Brain microvascular endothelial cell (primary cell): Measurements from ENCODE around the gene ADD3.

Experiments used
- DNase-seq: peaks from one replicate; pipeline ENCODE4 v3.0.0-alpha.2; 2020
- H3K27ac ChIP-seq: fragments of 250-450 bp; sonication (Bioruptor Pico); 2 replicates; pipeline ENCODE4 v1.5.1; 2020; ENCODE audit warnings: mild to moderate bottlenecking, moderate library complexity
- H3K27me3 ChIP-seq: fragments of 250-450 bp; sonication (Bioruptor Pico); replicated peaks from 2 replicates; pipeline ENCODE4 v1.5.1; 2020; ENCODE audit warnings: mild to moderate bottlenecking
- H3K36me3 ChIP-seq: fragments of 250-450 bp; sonication (Bioruptor Pico); replicated peaks from 2 replicates; pipeline ENCODE4 v1.5.1; 2020; ENCODE audit warnings: mild to moderate bottlenecking
- H3K4me3 ChIP-seq: 2 replicates; pipeline ENCODE4 v1.5.1; 2011; ENCODE audit warnings: low read depth, mild to moderate bottlenecking, control low read depth, low read length, moderate library complexity
- in situ Hi-C: cut with HindIII; loops from 2 replicates; pipeline ENCODE4 v1.10.0; 2017; ENCODE audit warnings: low sequenced_read_pairs, low pct_ligation_motif_present
- TF ChIP-seq, protein P1 (sequence below): IDR thresholded peaks from 2 replicates; pipeline ENCODE4 v1.5.1; 2011; ENCODE audit warnings: low read depth, mild to moderate bottlenecking, moderate library complexity, low read length, control low read depth, inconsistent platforms; ENCODE audit errors: missing control alignments

The ADD3 gene

DNA sequence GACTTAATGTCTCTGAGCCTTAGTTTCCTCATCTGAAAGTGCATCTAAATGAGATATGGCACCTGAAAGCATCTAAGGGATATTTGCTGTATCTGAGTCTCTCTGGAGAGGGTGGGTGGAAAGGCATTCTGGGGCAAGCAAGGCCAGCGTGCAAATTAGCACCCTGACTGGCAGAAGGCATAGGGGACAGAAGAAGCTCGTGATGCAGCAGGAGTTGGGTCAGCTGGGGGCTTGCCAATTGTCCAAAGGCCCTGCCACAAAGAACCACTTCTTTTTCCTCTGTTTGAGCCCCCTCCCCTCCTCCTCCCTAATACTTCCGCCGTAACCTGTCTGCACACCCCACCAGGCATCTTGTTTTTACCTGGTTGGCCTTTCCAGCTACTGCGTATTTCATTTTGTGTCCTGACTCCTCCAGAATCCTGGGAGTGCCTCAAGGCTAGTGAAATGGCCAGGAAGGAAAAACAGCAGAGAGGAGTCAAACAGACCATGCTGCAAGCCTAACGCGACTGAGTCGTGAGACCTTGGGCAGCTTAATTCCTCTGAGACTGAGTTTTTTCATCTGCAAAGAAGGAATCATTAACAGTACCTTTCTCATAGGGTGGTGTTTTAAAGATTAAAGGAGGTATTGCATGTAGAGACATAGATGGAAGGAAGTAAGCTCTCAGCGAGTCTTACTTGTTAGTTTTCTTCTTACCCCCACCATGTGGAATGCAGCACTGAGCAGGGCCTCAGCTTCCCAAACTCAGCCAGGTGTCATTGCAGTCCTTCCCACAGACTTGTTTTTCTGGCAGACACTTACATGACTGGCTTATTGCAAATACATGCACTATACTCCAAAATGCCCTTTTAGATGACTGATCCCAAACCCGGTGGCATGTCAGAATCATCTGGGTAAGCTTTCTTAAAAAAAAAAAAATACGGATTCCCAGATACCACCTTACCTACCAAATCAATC, 150.5 kb downstream of the ADD3 start:
- no peak overlapping the region for H3K4me3 ChIP-seq
- TF ChIP-seq, protein P1, sequence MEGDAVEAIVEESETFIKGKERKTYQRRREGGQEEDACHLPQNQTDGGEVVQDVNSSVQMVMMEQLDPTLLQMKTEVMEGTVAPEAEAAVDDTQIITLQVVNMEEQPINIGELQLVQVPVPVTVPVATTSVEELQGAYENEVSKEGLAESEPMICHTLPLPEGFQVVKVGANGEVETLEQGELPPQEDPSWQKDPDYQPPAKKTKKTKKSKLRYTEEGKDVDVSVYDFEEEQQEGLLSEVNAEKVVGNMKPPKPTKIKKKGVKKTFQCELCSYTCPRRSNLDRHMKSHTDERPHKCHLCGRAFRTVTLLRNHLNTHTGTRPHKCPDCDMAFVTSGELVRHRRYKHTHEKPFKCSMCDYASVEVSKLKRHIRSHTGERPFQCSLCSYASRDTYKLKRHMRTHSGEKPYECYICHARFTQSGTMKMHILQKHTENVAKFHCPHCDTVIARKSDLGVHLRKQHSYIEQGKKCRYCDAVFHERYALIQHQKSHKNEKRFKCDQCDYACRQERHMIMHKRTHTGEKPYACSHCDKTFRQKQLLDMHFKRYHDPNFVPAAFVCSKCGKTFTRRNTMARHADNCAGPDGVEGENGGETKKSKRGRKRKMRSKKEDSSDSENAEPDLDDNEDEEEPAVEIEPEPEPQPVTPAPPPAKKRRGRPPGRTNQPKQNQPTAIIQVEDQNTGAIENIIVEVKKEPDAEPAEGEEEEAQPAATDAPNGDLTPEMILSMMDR: no peak
- no peak overlapping the region for H3K27ac ChIP-seq
- H3K27me3 ChIP-seq: no peaks in the 10 kb centered on the region
- no peak for DNase-seq
- H3K36me3 ChIP-seq: no peaks in the 10 kb centered on the region
- in situ Hi-C loops: no loop called here

DNA sequence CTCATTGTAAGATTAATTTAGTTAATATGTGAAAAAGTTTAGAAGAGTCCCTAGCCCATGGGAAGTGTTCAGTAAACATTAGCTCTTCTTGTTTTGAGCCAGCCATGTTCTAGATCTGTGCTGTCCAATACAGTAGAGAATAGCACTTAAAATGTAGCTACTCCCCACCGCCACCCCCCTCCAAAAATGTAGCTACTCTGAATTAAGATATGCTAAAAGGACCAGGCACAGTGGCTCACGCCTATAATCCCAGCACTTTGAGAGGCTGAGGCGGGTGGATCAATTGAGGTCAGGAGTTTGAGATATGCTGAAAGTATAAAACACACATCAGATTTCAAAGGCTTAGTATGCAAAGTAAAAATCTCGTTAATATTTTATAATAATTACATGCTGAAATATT, 152.3 kb downstream of the ADD3 start:
- H3K36me3 ChIP-seq: no peaks in the 10 kb centered on the region
- DNase-seq: no peak
- in situ Hi-C loops: no loop called here
- no peaks in the 10 kb centered on the region for H3K27me3 ChIP-seq
- no peak overlapping the region for H3K4me3 ChIP-seq
- TF ChIP-seq, protein P1: no peak
- no peak overlapping the region for H3K27ac ChIP-seq

DNA sequence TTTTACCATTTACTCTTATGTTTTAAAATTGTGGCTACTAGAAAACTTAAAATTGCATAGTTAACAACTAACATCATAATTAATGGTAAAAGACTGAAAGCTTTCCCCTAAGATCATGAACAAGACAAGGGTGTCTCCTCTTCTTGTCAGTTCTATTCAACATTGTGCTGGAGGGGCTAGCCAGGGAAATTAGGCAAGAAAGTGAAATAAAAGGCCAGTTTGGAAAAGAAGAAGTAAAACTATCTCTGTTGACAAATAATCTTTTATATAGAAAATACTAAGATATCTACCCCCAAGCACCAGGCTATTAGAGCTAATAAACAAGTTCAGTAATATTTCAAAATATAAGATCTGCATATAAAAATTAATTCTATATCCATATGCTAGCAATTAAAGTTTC, 152.7 kb downstream of the ADD3 start:
- DNase-seq: no peak
- H3K27me3 ChIP-seq: no peaks in the 10 kb centered on the region
- TF ChIP-seq, protein P1: no peak
- in situ Hi-C loops: no loop called here
- no peaks in the 10 kb centered on the region for H3K36me3 ChIP-seq
- H3K27ac ChIP-seq: no peak overlapping the region
- H3K4me3 ChIP-seq: no peak overlapping the region

DNA sequence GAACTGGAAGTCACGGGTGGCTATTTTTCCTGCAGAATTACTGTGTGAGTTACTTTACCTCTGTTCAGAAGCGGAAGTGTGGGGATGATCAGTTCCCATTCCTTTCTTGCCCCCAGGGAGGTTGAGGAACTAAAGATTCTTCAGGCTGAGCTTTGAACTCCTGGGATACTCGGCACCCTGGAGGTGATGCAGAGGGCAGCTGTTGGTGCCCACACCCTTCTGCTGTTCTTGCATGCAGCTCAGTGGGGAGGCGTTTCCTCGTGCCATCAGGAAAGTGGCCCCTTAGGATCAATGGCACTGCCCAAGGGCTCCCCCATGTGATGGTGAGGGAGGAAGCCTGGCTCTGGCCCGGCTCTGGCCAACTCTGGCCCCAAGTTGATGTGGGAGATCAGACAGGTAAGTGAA, 155.0 kb downstream of the ADD3 start:
- TF ChIP-seq, protein P1: peak; percentile 6

DNA sequence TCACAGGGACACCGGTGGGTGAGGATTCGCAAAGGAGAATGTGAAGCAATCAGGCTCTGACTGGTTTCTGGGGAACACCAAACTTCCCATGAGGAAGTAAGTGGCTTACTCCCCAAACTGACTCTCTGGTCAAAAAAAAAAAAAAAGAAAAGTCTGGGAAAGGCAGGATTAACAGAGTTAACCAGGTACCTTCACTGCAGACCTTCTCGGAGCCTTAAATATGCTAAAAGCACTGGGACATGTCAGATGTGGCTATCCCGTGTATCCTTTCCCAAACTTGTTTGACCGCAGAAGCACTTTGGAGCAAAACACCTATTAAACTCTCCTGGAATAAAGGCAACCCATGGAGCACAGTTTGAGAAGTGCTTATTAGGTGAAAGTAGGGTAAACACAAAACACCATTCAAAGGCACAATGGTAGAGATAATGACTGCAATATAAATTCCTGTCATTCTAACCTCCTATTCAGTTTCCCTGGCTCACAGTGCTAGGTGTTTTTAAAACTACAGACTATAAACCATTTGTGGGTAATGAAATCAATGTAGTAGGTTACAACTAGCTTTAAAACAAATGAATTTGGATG, 155.5 kb downstream of the ADD3 start:
- in situ Hi-C loops: no loop called here
- Histone ChIP-seq H3K4me3 (no peak overlapping the region), H3K27me3 (peaks cover 10% of the 10 kb centered on the region), H3K36me3 (no peaks in the 10 kb centered on the region), H3K27ac (no peak overlapping the region)
- TF ChIP-seq, protein P1: no peak
- DNase-seq: no peak

More for the DNA sequence above, 155.0 kb downstream of the ADD3 start:
- in situ Hi-C loops: no loop called here
- peaks cover 5% of the 10 kb centered on the region for H3K27me3 ChIP-seq
- no peak for DNase-seq
- no peak overlapping the region for H3K27ac ChIP-seq
- H3K36me3 ChIP-seq: no peaks in the 10 kb centered on the region
- no peak overlapping the region for H3K4me3 ChIP-seq
